ENCODE data around the gene MED16.

GRCh38 chr19:918152-918437, 25.1 kb upstream of the MED16 start:
- TF ChIP-seq EZH2 (IDR thresholded peaks at IDR 0.05) (no peak), POLR2AphosphoS5 (IDR thresholded peaks at IDR 0.05; ENCODE audit: borderline replicate concordance, low read depth, low read length) (no peak), FOXP2 (optimal IDR thresholded peaks at IDR 0.05; ENCODE audit: control extremely low read depth, extremely low read length, insufficient read depth) (no peak)
